Activated CD8-positive, alpha-beta memory T cell treated with anti-CD3 and anti-CD28 coated beads for 1 hour (primary cell): ENCODE data around the gene PPP1R13L.
"Not testable (repeated sequence)": the region's sequence is repeated elsewhere in the genome, so short reads cannot be mapped to it uniquely, and the experiment has no call there.

ENCODE experiments used
- DNase-seq, 2 donors: peaks; one replicate each; pipeline ENCODE4 v3.0.0-alpha.2; 2020; ENCODE audit warnings: low read depth in 1 of 2; ENCODE audit errors: extremely low read depth in 1 of 2

PPP1R13L gene

DNA sequence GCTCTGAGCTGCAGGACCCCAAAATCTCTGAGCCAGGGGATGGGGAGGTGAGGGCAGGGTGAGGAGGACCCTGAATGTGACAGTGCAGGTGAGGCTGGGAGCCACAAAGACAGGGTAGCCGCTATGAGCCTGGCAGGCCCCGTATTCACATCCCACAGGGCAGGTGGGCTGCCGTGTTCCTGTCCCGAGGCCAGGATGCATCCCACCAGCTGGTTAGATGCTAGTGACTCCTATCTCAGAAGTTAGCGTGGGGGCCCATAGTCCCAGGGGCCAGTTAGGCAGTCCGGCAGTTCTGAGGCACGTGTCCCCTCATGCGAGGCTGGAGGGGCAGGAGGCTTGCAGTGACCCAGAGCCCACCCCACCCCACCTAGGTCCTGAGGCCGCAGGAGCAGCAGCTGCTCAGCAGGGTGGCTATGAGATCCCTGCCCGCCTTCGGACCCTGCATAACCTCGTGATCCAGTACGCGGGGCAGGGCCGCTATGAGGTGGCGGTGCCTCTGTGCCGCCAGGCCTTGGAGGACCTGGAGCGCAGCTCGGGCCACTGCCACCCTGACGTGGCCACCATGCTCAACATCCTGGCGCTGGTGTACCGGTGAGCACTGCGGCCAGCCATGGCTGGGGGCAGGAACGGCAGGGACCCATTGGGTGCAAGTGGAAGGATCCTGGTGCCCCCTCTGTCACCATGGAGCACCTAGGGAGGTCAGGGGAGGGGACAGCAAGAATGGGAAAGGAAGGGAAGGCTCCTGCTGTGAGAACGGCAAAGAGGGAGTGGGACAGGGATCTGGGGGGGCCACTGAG is 57.1 kb downstream of the PPP1R13L start:
- DNase-seq = no peak

DNA sequence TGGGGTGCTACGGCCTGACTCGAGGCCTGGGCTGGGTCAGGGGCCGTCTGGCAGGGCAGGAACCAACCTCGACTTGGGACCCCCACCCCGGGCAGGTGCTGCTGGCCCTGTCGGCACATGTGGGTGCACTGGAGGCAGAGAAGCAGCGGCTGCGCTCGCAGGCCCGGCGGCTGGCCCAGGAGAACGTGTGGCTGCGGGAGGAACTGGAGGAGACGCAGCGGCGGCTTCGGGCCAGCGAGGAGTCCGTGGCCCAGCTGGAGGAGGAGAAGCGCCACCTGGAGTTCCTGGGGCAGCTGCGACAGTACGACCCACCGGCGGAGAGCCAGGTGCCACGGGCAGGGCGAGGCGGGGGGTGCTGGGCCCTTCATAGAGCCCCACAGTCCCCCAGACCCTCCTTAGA is 58.4 kb downstream of the PPP1R13L start:
- DNase-seq = no peak

DNA sequence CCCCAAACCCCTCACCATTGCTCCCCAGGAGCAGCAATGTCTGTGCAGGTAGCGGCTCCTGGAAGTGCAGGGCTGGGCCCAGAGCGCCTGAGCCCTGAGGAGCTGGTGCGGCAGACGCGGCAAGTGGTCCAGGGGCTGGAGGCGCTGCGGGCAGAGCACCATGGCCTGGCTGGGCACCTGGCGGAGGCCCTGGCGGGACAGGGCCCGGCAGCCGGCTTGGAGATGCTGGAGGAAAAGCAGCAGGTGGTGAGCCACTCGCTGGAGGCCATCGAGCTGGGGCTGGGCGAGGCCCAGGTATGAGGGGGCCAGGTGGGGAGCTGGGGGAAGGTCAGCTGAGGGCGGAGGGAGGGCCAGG is 59.4 kb downstream of the PPP1R13L start:
- DNase-seq = no peak

DNA sequence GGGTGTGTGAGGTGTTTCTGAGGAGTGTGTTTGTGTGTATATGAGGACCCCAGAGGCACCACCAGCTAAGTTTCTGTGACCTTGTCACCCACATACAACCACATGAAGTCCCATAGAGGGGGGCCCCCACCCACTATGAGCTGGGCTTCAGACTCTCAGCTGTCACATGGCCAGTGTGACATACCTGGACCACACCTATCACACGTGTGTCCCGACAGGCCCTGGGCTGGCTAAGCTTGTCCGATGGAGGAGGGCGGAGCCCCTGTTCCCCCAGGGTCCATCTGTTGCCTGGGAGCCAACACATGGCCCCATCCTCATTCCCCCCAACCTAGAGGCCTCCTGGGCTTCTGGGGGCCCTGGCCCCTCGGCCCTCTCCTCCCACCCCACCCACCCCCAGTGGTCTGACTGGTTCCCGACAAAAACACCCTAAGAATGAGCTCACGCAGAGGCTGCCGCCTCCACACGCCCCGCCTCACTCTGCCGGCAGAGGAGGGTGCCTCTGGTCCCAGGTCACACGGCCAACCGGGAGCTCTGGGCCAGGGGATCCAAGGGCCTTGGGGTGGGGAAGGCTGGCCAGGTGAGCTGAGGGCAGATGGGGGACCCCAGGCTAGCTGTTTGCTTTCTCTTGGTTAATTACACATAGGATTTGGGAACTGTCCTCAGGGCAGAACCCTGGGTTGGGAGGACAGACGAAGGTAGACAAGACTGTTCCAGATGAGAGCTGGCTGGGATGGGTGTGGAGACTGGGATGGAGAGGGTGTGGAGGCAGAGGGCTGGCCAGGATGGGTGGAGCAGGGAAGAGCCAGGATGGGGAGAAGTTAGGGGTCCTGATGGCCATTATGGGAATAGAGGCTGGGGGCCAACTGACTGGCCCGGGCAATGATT is 60.0 kb downstream of the PPP1R13L start:
- DNase-seq = no peak

DNA sequence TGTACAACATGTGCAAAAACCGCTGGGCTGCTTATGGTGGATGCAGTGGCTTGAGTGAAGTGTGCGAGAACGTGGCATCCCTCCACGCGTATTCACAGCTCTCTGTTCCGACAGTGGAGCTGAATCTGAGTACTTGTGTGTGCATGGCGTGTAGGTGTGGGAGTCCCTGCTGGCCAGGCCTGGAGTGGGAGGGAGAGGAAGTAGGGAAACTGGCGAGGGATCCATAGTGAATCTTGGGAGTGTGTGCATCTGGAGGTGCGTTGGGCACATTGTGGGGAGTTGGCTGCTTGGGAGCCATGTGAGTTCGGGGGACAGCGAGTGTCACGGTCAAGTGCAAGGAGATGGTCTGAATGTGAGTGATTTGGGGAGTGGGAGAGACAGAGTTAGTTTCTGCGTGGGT is 62.0 kb downstream of the PPP1R13L start:
- DNase-seq = no peak

DNA sequence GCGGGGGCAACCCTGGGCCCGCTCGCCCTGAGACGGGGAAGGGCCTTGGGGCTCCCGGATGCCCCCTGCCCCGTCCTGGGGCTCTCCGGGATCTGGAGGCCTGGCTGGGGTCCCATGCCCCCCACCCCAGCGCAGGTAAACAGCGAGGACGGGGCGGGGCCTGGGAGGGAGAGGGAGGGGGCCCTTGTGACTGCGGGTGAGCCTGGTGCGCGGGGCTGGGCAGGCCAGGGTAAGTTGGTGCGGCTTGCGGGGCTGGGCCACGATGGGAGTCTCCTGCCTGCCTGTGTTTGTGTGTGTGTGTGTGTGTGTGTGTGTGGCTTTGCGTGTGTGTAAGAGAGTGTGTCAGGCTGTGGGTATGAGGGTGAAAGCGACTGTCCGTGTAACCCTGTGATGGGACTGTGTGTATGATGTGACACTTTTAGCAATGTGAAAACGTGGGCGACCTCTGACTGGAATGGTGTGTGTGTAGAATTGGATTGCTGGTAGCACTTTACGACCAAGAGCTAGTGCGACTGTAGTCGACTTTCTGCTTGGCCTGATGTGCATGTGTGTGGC is 63.9 kb downstream of the PPP1R13L start:
- no peak for DNase-seq

DNA sequence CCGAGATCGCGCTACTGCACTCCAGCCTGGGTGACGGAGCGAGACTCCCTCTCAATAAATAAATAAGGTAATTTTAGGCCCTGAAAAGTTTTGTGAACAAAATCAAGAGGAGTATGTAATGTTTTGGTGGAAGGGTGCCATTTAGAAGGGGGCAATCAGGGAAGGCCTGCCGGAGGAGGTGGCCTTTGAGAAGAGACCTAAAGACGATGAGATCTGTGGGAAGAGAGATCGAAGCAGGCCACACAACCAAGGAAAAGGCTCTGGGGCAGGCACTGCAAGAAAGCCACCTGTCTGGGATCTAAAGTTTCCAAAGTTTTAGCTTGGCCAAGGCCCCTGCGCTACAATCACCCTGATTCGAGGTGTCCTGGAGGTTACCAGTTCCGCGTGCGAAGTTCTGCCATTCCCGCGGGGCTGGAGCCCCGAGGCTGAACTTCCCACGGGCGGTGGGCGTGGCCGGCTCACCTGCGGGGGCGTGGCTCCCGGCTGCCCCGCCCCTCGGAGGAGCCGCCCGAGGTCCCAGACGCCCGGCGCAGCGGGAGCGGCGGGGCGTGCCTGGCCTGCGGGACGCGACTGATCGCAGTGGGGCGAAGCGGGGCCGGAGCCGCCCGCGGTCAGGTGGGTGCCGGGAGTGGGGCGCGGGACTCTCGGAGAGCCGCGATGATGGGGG is 64.5 kb downstream of the PPP1R13L start, which contains the start of gene KLC3:
Gene KLC3 (plus strand): TSS at position 519 of the 667 bp plus-strand sequence. CDS start 4,792 bp downstream, outside the sequence.
- no peak for DNase-seq

DNA sequence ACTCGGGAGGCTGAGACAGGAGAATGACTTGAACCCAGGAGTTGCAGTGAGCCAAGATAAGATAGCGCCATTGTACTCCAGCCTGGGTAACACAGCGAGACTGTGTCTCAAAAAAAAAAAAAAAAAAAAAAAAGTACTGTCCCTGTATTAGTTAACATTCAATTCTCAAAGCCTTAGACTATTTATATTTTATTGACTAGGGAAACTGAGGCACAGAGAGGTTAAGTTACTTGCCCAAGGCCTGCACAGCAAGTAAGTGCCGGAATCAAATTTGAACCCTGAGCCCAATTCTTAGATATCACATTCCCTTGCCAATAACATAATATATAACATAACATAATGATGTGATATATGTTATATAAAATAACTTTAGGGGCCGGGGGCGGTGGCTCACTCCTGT is 65.2 kb downstream of the PPP1R13L start:
- no peak for DNase-seq

DNA sequence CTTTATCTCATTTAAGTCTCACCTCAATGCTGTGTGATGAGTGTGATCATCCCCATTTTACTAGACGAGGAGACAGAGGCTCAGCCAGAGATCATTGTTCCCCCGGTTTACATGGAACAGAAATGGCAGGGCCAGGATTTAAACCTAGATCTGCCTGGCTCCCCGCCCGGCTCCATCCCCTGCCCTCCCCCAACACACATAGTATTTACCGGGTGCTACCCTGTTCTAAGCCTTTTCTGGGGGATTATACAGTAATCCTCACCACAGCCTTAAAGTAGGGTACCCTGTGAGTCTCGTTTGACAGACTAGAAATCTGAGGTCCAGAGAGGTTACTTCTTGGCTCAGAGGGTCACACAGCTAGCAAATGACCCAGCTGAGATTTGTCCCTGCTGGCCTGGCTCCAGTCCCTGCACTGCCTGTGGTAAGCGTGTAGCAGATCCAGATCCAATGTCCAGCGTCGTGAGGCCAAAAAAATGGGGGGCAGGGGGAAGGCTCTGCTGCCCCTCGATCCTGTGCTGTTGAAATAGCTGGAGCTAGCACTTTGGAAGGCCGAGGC is 68.1 kb downstream of the PPP1R13L start:
- DNase-seq = no peak

DNA sequence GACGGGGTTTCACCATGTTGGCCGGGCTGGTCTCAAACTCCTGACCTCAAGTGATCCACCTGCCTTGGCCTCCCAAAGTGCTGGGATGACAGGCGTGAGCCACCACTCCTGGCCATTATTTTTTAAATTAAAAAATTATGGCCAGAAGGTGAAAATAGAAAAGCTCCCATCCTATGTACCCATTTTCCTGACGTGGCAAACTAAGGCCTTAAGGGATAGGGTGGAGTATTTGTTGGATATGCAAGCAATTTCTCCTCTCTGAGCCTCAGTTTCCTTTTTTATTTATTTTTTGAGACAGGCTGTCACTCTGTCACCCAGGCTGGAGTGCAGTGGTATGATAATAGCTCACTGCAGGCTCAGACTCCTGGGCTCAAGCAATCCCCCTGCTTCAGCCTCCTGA is 70.0 kb downstream of the PPP1R13L start:
- DNase-seq = not testable (repeated sequence)

DNA sequence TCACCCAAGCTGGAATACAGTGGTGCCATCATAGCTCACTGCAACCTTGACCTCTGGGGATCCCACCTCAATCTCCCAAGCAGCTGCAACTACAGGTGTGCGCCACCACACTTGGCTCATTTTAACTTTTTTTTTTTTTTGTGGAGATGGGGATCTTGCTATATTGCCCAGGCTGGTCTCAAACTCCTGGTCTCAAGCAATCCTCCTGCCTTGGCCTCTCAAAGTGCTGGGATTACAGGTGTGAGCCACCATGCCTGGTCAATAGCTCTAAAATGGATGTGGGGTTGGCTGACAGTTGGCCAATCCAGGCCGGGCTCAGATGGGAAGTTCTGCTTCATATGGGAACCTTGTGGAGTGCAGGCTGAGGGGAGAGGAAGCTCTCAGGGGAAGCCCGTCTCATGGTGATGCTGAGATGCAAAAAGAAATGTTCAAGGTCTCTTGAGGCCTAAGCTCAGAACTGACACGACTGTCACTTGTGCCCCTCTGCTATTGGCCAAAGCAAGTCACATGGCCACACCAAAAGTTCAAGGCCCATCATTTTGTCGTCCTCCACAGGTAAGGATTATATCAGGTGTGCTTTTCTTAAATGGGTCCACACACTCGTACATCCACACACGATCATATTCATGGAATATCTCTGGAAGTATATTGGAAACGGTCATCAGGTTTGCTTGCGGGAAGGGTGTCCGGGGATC is 71.1 kb downstream of the PPP1R13L start:
- no peak for DNase-seq

DNA sequence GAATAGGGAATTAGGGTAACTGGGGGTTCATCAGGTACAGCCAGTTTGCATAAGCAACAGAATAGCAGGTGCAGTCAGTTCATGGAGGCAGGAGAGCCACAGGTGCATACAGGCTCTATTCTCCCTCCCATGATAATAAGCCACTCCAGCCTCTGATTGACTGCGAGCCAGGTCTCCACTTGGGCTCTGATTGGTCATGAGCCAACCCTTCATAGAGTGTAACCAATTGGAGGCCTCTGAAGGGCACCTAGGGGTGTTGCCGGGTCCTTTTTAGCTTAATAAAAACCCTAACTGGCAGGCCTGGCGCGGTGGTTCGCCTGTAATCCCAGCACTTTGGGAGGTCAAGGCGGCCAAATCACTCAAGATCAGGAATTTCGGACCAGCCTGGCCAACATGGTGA is 73.5 kb downstream of the PPP1R13L start:
- DNase-seq = no peak
